LNCaP clone FGC (cell line): ENCODE results near the gene NFKBIZ.

Experiments
- DNase-seq: peaks from one replicate; pipeline ENCODE4 v3.0.0-alpha.2; 2011; ENCODE audit warnings: low read depth
- H3K4me3 ChIP-seq: 2 replicates; pipeline ENCODE4 v1.5.1; 2011; ENCODE audit warnings: mild to moderate bottlenecking, low read depth, low read length, control low read depth
- CTCF ChIP-seq: IDR thresholded peaks from 2 replicates; pipeline ENCODE4 v1.5.1; 2012; ENCODE audit warnings: mild to moderate bottlenecking; ENCODE audit not compliant: control insufficient read depth, insufficient read depth; ENCODE audit errors: extremely low read depth

NFKBIZ gene

DNA sequence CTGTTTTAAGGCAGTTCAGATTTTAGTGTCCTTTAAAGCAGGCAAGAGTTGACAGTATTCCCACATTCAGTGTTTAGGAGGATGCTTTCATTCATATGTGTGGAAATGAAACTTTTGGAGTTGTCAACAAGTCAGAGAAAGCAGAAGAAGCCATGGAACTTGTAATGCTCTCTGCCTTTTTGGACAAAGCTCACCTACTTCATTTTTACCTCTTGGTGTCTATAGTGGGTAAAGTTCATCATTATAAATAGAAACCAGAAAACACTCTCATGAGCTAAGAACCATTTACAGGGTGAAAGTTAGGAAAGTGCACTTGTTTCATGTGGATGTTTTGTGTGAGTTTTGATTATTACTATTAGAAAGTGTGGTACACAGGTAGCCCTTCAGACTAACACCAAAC, 9.2 kb upstream of the NFKBIZ start:
- TF ChIP-seq CTCF: no peak
- no peak overlapping the region for H3K4me3 ChIP-seq
- DNase-seq: no peak

GRCh38 chr3:101842245-101842934, 6.9 kb upstream of the NFKBIZ start:
- TF ChIP-seq CTCF: no peak
- no peak for DNase-seq

DNA sequence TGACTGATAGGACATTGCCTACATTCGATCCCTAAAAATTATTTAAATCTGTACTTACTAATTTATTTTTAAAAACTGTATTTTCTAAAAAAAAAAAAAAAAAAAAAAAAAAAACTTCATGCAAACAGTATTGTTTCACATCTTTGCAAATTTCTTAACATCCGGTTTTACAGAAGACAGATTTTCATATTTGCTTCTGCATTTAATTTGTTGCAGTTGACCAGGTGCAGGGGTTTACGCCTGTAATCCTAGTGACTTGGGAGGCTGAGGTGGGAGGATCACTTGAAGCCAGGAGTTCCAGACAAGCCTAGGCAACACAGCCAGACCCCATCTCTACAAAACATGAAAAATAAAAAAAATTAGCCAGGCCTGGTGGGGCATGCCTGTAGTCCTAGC, 6.4 kb upstream of the NFKBIZ start:
- H3K4me3 ChIP-seq: no peak overlapping the region
- no peak for DNase-seq
- TF ChIP-seq CTCF: no peak

More at GRCh38 chr3:101842245-101842934, 6.9 kb upstream of the NFKBIZ start:
- H3K4me3 ChIP-seq: no peak overlapping the region

- TF ChIP-seq CTCF: no peak
- H3K4me3 ChIP-seq: no peak overlapping the region
These were observed 3.9 kb upstream of the NFKBIZ start for GRCh38 chr3:101845425-101845824.

GRCh38 chr3:101846709-101847108, 2.6 kb upstream of the NFKBIZ start:
- no peak for TF ChIP-seq CTCF
- no peak for DNase-seq
- H3K4me3 ChIP-seq: no peak overlapping the region

More at GRCh38 chr3:101845425-101845824, 3.9 kb upstream of the NFKBIZ start:
- DNase-seq: no peak

DNA sequence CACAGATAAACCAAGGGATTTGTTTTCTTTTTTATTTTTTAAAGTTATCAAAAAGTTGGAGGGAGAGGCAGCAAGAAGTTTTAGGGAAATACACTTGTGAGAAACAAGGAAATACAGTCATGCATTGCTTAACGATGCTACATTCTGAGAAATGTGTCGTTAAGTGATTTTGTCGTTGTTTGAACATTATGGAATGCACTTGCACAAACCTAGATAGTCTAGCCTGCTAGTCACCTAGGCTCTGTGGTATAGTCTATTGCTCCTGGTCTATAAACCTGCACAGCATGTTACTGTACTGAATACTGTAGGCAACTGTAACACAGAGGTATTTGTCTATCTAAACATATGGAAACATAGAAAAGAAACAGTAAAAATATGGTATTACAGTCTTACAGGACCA, 2.0 kb upstream of the NFKBIZ start:
- no peak for DNase-seq
- no peak for TF ChIP-seq CTCF
- H3K4me3 ChIP-seq: no peak overlapping the region

GRCh38 chr3:101848326-101848725, 988 bp upstream of the NFKBIZ start:
- TF ChIP-seq CTCF: no peak
- no peak for DNase-seq
- peak overlapping the region; percentile 43 for H3K4me3 ChIP-seq
